ENCODE measurements around the gene TNFSF8.

- TF ChIP-seq ZFP3 (CRISPR knock-in tag; IDR thresholded peaks at IDR 0.05), result no peak
- TF ChIP-seq GLIS3 (CRISPR knock-in tag; IDR thresholded peaks at IDR 0.05), result no peak
Measured at GRCh38 chr9:114895521-114895991, 34.8 kb downstream of the TNFSF8 start.
